Measurements from ENCODE around the gene STIM1.

STIM1 gene

DNA sequence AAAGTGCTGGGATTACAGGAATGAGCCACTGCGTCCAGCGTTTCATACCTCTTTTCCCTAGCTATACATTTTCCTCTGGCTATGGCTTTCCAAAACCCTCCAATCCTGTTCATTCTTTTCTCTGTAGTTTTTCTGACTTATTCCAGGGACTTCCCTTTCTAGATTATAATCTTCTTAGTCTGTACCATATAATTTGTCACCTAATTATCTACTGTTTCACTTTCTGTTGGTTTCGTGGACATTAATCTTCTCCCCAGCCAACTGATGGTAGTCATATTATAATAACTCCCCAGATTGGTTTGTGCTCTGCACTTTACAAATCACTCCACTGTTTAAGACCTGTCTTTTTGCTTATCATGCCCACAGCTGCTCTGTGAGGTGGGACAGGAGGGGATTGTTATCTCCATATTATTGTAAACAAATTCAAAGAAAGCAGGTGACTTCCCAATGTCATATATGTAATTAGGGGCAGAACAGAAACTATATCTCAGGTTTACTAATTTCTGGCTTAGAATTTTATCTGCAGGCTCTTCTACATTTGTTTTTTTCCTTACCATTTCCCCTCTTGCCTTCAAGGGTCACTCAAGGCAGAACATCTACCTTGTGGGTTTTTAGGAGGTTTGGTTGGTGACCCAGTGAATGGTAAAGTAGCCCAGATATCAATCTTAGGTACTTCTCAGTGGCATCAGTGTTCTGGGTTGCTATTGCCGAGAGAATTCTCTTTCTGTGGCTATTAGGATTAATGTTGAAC lies 23.9 kb downstream of the STIM1 start:
- H3K27ac ChIP-seq (ENCODE audit: low read depth, low read length, poor library complexity, severe bottlenecking): peak overlapping the region; percentile 64
- peaks cover 52% of the 10 kb centered on the region for H3K79me2 ChIP-seq (ENCODE audit: insufficient read depth, low read length)
- H3K4me3 ChIP-seq (ENCODE audit: low read depth, low read length, poor library complexity, severe bottlenecking): no peak overlapping the region
- no peaks in the 10 kb centered on the region for H3K27me3 ChIP-seq (ENCODE audit: insufficient read depth, low read length)
- H3K4me1 ChIP-seq (ENCODE audit: insufficient read depth, low read length, severe bottlenecking): peaks cover 64% of the 10 kb centered on the region
- no peak overlapping the region for H2AFZ ChIP-seq (ENCODE audit: low read length)
- H3K4me2 ChIP-seq (ENCODE audit: low read length): peak overlapping the region; percentile 45; the same call in 1 of the 2 replicates
- H4K20me1 ChIP-seq (ENCODE audit: insufficient read depth, low read length): no peaks in the 10 kb centered on the region
- no peaks in the 10 kb centered on the region for H3K9me2 ChIP-seq (ENCODE audit: low read depth, low read length)
- no peak overlapping the region for H3K9ac ChIP-seq (ENCODE audit: low read length)
- TF ChIP-seq CTCF (IDR thresholded peaks at IDR 0.05; ENCODE audit: low read length) (no peak), EZH2 (IDR thresholded peaks at IDR 0.05; ENCODE audit: borderline replicate concordance, low read length) (no peak)
- H3K9me3 ChIP-seq (ENCODE audit: low read length): no peaks in the 10 kb centered on the region
- H3F3A ChIP-seq (ENCODE audit: insufficient read depth, low read length): no peaks in the 10 kb centered on the region
- H3K36me3 ChIP-seq (ENCODE audit: insufficient read depth, low read length): no peaks in the 10 kb centered on the region; the same call in 1 of the 2 replicates

DNA sequence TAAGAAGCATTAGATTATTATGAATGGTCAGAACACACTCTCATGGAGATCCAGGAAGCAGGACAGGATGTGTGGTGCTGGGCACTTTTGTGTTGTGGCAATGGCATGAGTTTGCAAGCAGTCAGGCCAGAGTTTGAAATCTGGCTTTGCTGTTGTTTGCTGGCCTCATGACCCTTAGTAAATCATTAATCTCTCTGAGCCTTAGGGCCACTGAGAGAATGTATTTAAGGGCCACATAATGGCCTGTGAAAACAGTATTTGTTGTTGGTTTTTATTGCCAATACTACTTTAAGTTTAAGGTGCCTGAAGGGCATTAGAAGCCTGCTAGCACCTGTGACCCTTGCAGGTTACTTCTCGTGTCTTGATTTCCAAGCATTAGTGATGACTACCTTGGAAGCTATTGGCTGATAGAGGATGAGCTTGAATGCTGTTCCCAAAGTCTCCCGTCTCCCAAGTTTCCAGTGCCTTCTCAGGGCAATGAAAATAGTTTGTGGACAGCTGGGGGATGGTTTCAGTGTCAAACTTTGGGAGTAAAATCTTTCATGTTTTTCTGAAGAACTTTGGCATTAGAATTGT lies 24.6 kb downstream of the STIM1 start:
- peaks cover 62% of the 10 kb centered on the region for H3K4me1 ChIP-seq (ENCODE audit: insufficient read depth, low read length, severe bottlenecking)
- H3K4me2 ChIP-seq (ENCODE audit: low read length): peak overlapping the region; percentile 45; the same call in 1 of the 2 replicates

DNA sequence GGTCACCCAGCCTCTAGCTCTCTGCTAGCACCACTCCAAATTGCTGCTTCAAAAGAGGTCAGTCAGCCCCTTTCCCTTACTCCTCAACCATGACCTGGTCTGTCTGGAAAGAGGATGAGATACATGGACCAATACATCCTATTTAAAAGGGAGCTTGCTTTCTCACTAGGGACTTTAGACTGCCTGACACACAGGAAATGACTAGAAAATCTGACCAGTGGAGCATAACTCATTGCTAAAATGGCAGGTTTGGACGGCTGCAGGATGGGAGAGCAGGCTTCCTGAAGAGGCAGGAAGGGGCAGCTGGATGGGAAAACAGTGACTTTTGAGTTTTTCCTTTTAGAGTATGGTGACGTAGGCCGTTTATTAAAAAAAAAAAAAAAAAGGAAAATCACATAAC lies 25.3 kb downstream of the STIM1 start:
- H4K20me1 ChIP-seq (ENCODE audit: insufficient read depth, low read length): no peaks in the 10 kb centered on the region
- H3F3A ChIP-seq (ENCODE audit: insufficient read depth, low read length): no peaks in the 10 kb centered on the region
- peak overlapping the region; percentile 45 for H3K4me2 ChIP-seq (ENCODE audit: low read length)
- no peaks in the 10 kb centered on the region; the same call in 1 of the 2 replicates for H3K36me3 ChIP-seq (ENCODE audit: insufficient read depth, low read length)
- H3K27me3 ChIP-seq (ENCODE audit: insufficient read depth, low read length): no peaks in the 10 kb centered on the region
- H3K4me3 ChIP-seq (ENCODE audit: low read depth, low read length, poor library complexity, severe bottlenecking): peak overlapping the region; percentile 36
- peaks cover 63% of the 10 kb centered on the region for H3K4me1 ChIP-seq (ENCODE audit: insufficient read depth, low read length, severe bottlenecking)
- peak overlapping the region; percentile 64 for H3K27ac ChIP-seq (ENCODE audit: low read depth, low read length, poor library complexity, severe bottlenecking)
- H3K9me2 ChIP-seq (ENCODE audit: low read depth, low read length): no peaks in the 10 kb centered on the region
- H2AFZ ChIP-seq (ENCODE audit: low read length): no peak overlapping the region
- H3K9me3 ChIP-seq (ENCODE audit: low read length): no peaks in the 10 kb centered on the region
- peaks cover 46% of the 10 kb centered on the region for H3K79me2 ChIP-seq (ENCODE audit: insufficient read depth, low read length)
- no peak overlapping the region; the same call in 1 of the 2 replicates for H3K9ac ChIP-seq (ENCODE audit: low read length)
- TF ChIP-seq CTCF (IDR thresholded peaks at IDR 0.05; ENCODE audit: low read length) (no peak), EZH2 (IDR thresholded peaks at IDR 0.05; ENCODE audit: borderline replicate concordance, low read length) (no peak)

More for the DNA sequence above, 24.6 kb downstream of the STIM1 start:
- Histone ChIP-seq H3K27me3 (ENCODE audit: insufficient read depth, low read length) (no peaks in the 10 kb centered on the region), H3K79me2 (ENCODE audit: insufficient read depth, low read length) (peaks cover 50% of the 10 kb centered on the region), H3K4me3 (ENCODE audit: low read depth, low read length, poor library complexity, severe bottlenecking) (no peak overlapping the region), H3K9me2 (ENCODE audit: low read depth, low read length) (no peaks in the 10 kb centered on the region), H3F3A (ENCODE audit: insufficient read depth, low read length) (no peaks in the 10 kb centered on the region), H4K20me1 (ENCODE audit: insufficient read depth, low read length) (no peaks in the 10 kb centered on the region), H3K9ac (ENCODE audit: low read length) (no peak overlapping the region), H3K9me3 (ENCODE audit: low read length) (no peaks in the 10 kb centered on the region), H2AFZ (ENCODE audit: low read length) (no peak overlapping the region), H3K27ac (ENCODE audit: low read depth, low read length, poor library complexity, severe bottlenecking) (peak overlapping the region; percentile 64), H3K36me3 (ENCODE audit: insufficient read depth, low read length) (no peaks in the 10 kb centered on the region; the same call in 1 of the 2 replicates)
- TF ChIP-seq CTCF (IDR thresholded peaks at IDR 0.05; ENCODE audit: low read length) (no peak), EZH2 (IDR thresholded peaks at IDR 0.05; ENCODE audit: borderline replicate concordance, low read length) (no peak)

Measured in OCI-LY1 (cell line).